HG02571 (cell line): ENCODE measurements around the gene NHLRC4.
A peak's percentile ranks its signal among the peaks of the same experiment; 100 is the strongest.

Experiments
- ATAC-seq: cut with Tn5 transposase; IDR thresholded peaks from one replicate; pipeline ENCODE4 v1.9.1; 2021; ENCODE audit warnings: mild to moderate bottlenecking, moderate library complexity; ENCODE audit not compliant: unreplicated experiment

Gene NHLRC4

DNA sequence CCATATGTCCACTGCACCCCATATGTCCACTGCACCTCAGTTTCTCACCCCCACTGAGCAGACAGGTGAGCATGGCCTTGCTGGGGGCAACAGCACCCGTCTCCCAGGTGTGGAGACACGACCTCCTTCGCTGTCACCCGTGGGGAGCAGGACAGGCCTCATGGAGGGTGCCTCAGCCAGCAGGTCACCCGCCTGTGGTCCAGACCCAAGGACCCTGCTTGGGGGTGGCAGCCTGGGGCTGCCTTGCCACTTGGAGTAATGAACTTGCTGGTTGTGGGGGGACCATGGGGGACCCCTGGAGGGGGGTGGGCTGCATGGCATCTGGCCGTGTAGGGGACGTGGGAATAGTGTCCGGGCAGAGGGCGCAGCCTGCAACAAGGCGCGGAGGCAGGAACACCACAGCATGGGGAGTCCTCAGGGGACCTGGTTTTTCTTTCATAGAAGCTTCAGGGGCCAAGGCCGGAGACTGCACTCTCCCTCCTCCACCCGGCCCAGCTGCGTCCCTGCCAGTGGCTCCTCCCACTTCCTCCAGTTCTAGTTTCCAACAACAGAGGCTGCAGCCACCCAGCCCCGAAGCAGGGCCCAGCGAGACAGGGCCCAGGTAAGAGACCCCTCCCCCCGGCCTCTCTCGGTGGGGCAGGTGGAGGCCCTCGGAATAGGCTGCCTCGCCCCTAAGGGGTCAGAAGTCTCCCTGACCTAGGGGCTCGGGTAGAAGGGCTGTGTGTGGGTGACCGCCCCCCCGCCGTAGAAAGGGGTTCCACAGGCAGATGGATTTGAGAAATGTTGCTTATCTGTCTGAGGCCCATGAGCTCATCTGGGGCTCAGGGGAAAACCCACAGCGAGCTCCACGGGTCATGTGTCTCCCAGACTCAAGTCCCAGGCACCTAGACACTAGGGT, at the start of gene NHLRC4:
Gene NHLRC4, plus strand, starts transcription at position 531 of the 898 bp plus-strand sequence. CDS start 1,043 bp downstream, outside the sequence.
- ATAC-seq = peak; percentile 35

- ATAC-seq = no peak
These were observed 47.9 kb upstream of the NHLRC4 start for GRCh38 chr16:518858-519257.

- ATAC-seq = no peak
These were observed 47.4 kb upstream of the NHLRC4 start for GRCh38 chr16:519425-519824.

GRCh38 chr16:519841-520687, 46.7 kb upstream of the NHLRC4 start:
- ATAC-seq = no peak

- no peak for ATAC-seq
These were observed 46.0 kb upstream of the NHLRC4 start for GRCh38 chr16:520847-521246.

- no peak for ATAC-seq
These were observed 45.2 kb upstream of the NHLRC4 start for GRCh38 chr16:521381-522210.

- ATAC-seq = no peak
These were observed 44.3 kb upstream of the NHLRC4 start for GRCh38 chr16:522320-523096.

DNA sequence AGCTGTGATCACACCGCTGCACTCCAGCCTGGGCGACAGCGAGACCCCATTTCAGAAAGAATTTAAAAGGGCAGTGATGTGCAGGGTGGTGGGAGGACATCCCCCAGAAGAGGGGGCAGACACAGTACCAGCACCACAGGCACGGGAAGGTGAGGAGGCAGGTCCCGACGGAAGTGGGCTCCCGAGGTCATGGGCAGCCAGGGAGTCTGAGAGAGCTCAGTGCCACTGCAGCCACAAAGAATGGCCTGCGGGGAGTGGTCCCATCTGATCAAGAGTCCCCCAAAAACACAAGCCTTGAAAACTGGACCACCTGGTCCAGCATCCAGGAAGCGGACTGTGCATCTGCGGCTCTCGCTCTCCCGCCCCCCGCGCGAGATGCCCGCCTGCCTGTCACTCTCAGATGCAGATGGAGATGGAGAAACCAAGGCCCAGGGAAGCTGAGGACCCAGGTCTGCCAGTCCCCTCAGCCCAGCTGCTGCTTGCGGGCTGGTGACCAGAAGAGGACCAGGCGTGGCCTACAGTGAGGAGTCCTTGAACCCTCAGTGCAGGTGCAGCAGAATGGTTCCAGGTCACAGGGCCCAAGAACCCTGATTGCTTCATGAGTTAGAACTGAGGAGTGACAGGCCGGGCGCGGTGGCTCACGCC, 43.6 kb upstream of the NHLRC4 start:
- no peak for ATAC-seq

- ATAC-seq = no peak
These were observed 42.3 kb upstream of the NHLRC4 start for GRCh38 chr16:524274-525040.

- ATAC-seq = no peak
These were observed 41.7 kb upstream of the NHLRC4 start for GRCh38 chr16:525123-525519.

DNA sequence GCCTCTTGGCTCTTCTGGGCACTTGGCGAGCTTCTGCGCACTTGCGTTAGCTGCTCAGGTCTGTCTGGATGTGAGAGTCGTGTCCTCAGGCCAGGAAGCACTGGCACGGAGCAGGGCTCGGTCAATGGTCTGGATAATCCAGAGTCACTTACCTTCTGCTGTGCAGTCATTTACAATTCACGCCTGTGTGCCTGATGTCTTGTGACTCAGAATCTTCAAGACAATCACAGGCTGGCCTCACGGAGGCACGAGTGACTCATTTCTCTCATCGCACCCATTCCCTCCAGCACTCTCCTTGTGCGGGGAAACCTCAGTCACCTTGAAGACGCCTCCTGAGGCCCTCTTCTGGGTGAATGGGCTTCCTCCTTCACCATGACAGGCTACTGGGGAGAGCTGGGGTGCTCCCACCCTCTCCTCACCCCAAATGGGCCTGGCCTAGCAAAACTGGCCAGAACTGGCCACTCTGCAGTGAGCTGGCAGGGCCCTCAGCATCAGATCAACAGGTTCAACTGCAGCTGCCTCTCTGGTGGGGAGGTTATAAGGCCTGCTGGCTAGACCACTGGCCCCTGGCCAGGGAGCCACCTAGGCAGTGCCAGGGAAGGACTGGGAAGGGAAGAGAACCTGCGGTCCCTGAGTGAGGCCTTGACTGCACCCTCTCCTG, 41.2 kb upstream of the NHLRC4 start:
- no peak for ATAC-seq

- ATAC-seq = peak; percentile 2
These were observed 40.4 kb upstream of the NHLRC4 start for GRCh38 chr16:526181-527014.

- ATAC-seq = peak; percentile 54
These were observed 39.5 kb upstream of the NHLRC4 start, which contains the start of gene CAPN15 for GRCh38 chr16:527015-527903. TSS of gene CAPN15 (plus strand) at chr16:527712. CDS start at chr16:546839, 19,127 bp downstream.

GRCh38 chr16:528111-529011, 38.4 kb upstream of the NHLRC4 start:
- no peak for ATAC-seq

GRCh38 chr16:529012-529575, 37.7 kb upstream of the NHLRC4 start:
- ATAC-seq = no peak
